LNCaP clone FGC (cell line): ENCODE data around the gene GAB2.

ENCODE experiments used
- DNase-seq: peaks from one replicate; pipeline ENCODE4 v3.0.0-alpha.2; 2011; ENCODE audit warnings: low read depth
- H3K4me3 ChIP-seq: 2 replicates; pipeline ENCODE4 v1.5.1; 2011; ENCODE audit warnings: mild to moderate bottlenecking, low read depth, low read length, control low read depth
- CTCF ChIP-seq: IDR thresholded peaks from 2 replicates; pipeline ENCODE4 v1.5.1; 2012; ENCODE audit warnings: mild to moderate bottlenecking; ENCODE audit not compliant: control insufficient read depth, insufficient read depth; ENCODE audit errors: extremely low read depth

The GAB2 gene

GRCh38 chr11:78209478-78209877 lies 208.1 kb downstream of the GAB2 start:
- H3K4me3 ChIP-seq = no peak overlapping the region
- DNase-seq = no peak
- no peak for TF ChIP-seq CTCF

- H3K4me3 ChIP-seq = no peak overlapping the region
- no peak for TF ChIP-seq CTCF
- DNase-seq = no peak
These were observed 209.1 kb downstream of the GAB2 start for GRCh38 chr11:78208257-78209165.

- H3K4me3 ChIP-seq = no peak overlapping the region
- DNase-seq = no peak
- TF ChIP-seq CTCF = no peak
These were observed 209.9 kb downstream of the GAB2 start for GRCh38 chr11:78207532-78208256.

GRCh38 chr11:78205691-78206090 lies 211.9 kb downstream of the GAB2 start:
- DNase-seq = no peak
- H3K4me3 ChIP-seq = no peak overlapping the region
- TF ChIP-seq CTCF = no peak

GRCh38 chr11:78205256-78205655 lies 212.4 kb downstream of the GAB2 start:
- DNase-seq = no peak
- no peak for TF ChIP-seq CTCF
- no peak overlapping the region for H3K4me3 ChIP-seq

GRCh38 chr11:78203184-78203583 lies 214.4 kb downstream of the GAB2 start:
- no peak for TF ChIP-seq CTCF

More at GRCh38 chr11:78203184-78203583, 214.4 kb downstream of the GAB2 start:
- H3K4me3 ChIP-seq = no peak overlapping the region
- DNase-seq = no peak
